A204.1 (cell line): ENCODE results near the gene AOC3.
"Not testable (repeated sequence)": the region's sequence is repeated elsewhere in the genome, so short reads cannot be mapped to it uniquely, and the experiment has no call there.

ENCODE experiments used
- FAIRE-seq: peaks from 2 replicates; lab custom pipeline; 2012; peaks lifted over from hg19 to GRCh38; lab: Jason Lieb, UNC

AOC3 gene

GRCh38 chr17:42844271-42844670 is 6.7 kb upstream of the AOC3 start, which contains the start of gene AOC2:
Gene AOC2, plus strand, starts transcription at chr17:42844580. Its CDS starts 47 bp downstream, at chr17:42844627.
- no peak for FAIRE-seq

- no peak for FAIRE-seq
Measured at GRCh38 chr17:42844761-42845555, 6.0 kb upstream of the AOC3 start.

- FAIRE-seq = no peak
Measured at GRCh38 chr17:42845556-42845917, 5.5 kb upstream of the AOC3 start.

GRCh38 chr17:42845918-42846593 is 4.9 kb upstream of the AOC3 start:
- FAIRE-seq = no peak

- no peak for FAIRE-seq
Measured at GRCh38 chr17:42846594-42847280, 4.3 kb upstream of the AOC3 start.

- no peak for FAIRE-seq
Measured at GRCh38 chr17:42848093-42848492, 2.9 kb upstream of the AOC3 start.

GRCh38 chr17:42849031-42849430 is 2.0 kb upstream of the AOC3 start:
- FAIRE-seq = no peak

- no peak for FAIRE-seq
Measured at GRCh38 chr17:42849451-42850181, 1.4 kb upstream of the AOC3 start.

GRCh38 chr17:42851371-42852240 is 607 bp downstream of the AOC3 start:
- not testable (repeated sequence) for FAIRE-seq

- no peak for FAIRE-seq
Measured at GRCh38 chr17:42852351-42852750, 1.4 kb downstream of the AOC3 start.

- no peak for FAIRE-seq
Measured at GRCh38 chr17:42853004-42853403, 2.0 kb downstream of the AOC3 start.

GRCh38 chr17:42853597-42853967 is 2.6 kb downstream of the AOC3 start:
- no peak for FAIRE-seq

- no peak for FAIRE-seq
Measured at GRCh38 chr17:42853968-42854790, 3.2 kb downstream of the AOC3 start.

- no peak for FAIRE-seq
Measured at GRCh38 chr17:42855048-42855596, 4.1 kb downstream of the AOC3 start.

GRCh38 chr17:42856093-42856492 is 5.1 kb downstream of the AOC3 start:
- FAIRE-seq = not testable (repeated sequence)

GRCh38 chr17:42856516-42856915 is 5.5 kb downstream of the AOC3 start:
- FAIRE-seq = not testable (repeated sequence)

GRCh38 chr17:42857389-42857788 is 6.4 kb downstream of the AOC3 start:
- no peak for FAIRE-seq

- no peak for FAIRE-seq
Measured at GRCh38 chr17:42865638-42866094, 14.7 kb downstream of the AOC3 start.

GRCh38 chr17:42866216-42866615 is 15.2 kb downstream of the AOC3 start:
- no peak for FAIRE-seq
